A673 (cell line): ENCODE measurements around the gene KRTAP9-8. TPM values are rescaled to one million over a fixed set of nuclear protein-coding genes. Genes with fewer than 3 reads are reported as not detected.
"Not testable (repeated sequence)": the region's sequence is repeated elsewhere in the genome, so short reads cannot be mapped to it uniquely, and the experiment has no call there.

ENCODE experiments used
- BruUV-seq: library from RNA; stranded (reverse); fragments of 400-500 nt; replicated peaks from 2 replicates; lab custom pipeline; 2021; lab: Mats Ljungman, UMichigan
- CTCF ChIA-PET: fragments of 300-600 bp; sonication (Branson Sonifier 250); formaldehyde crosslinking; loops from one replicate; lab custom pipeline; 2022; ENCODE audit warnings: antibody characterized with exemption; lab: Charles Lee
- POLR2A ChIA-PET: fragments of 300-600 bp; sonication (Branson Sonifier 250); formaldehyde crosslinking; loops from one replicate; lab custom pipeline; 2022; ENCODE audit warnings: antibody characterized with exemption; ENCODE audit not compliant: low non-redundant PET; lab: Charles Lee
- DNase-seq: peaks from one replicate; pipeline ENCODE4 v3.0.0-alpha.2; 2015; ENCODE audit warnings: low spot score
- H3K27ac ChIP-seq: fragments of 200-600 bp; sonication (generic); 2 replicates; pipeline ENCODE4 v1.5.1; 2016; ENCODE audit warnings: mixed run types, low read depth, mild to moderate bottlenecking, mixed read lengths, antibody characterized with exemption, low read length; ENCODE audit not compliant: poor library complexity, severe bottlenecking
- H3K27me3 ChIP-seq: fragments of 200-600 bp; sonication (generic); replicated peaks from 2 replicates; pipeline ENCODE4 v1.6.1; 2017; ENCODE audit warnings: mixed run types, low read depth, mild to moderate bottlenecking, mixed read lengths, antibody characterized with exemption, low read length; ENCODE audit not compliant: insufficient read depth, poor library complexity
- H3K36me3 ChIP-seq: fragments of 200-600 bp; sonication (generic); 2 replicates; pipeline ENCODE4 v1.6.1; 2016; ENCODE audit warnings: mixed run types, mild to moderate bottlenecking, mixed read lengths, antibody characterized with exemption, low read length; ENCODE audit not compliant: insufficient read depth, poor library complexity, severe bottlenecking
- H3K4me1 ChIP-seq: fragments of 200-600 bp; sonication (generic); 2 replicates; pipeline ENCODE4 v1.6.1; 2017; ENCODE audit warnings: mixed run types, mild to moderate bottlenecking, mixed read lengths, antibody characterized with exemption, low read length; ENCODE audit not compliant: insufficient read depth, poor library complexity, severe bottlenecking
- H3K4me3 ChIP-seq: fragments of 200-600 bp; sonication (generic); 2 replicates; pipeline ENCODE4 v1.5.1; 2016; ENCODE audit warnings: low read depth, mixed run types, mild to moderate bottlenecking, mixed read lengths, low read length; ENCODE audit not compliant: poor library complexity, severe bottlenecking
- H3K9me3 ChIP-seq: fragments of 200-600 bp; sonication (generic); 2 replicates; pipeline ENCODE4 v1.6.1; 2016; ENCODE audit warnings: mixed run types, low read depth, mild to moderate bottlenecking, mixed read lengths, antibody characterized with exemption, low read length; ENCODE audit not compliant: poor library complexity, severe bottlenecking
- EZH2 ChIP-seq: fragments of 200-600 bp; sonication (generic); IDR thresholded peaks from 2 replicates; pipeline ENCODE4 v1.6.1; 2017; ENCODE audit warnings: borderline replicate concordance, low read depth, mild to moderate bottlenecking, mixed read lengths, antibody characterized with exemption, low read length; ENCODE audit not compliant: poor library complexity, severe bottlenecking
- intact Hi-C: fragments of 100-400 bp; cut with micrococcal nuclease; formaldehyde crosslinking; loops from one replicate; pipeline ENCODE4 v1.10.0; 2022; ENCODE audit not compliant: unreplicated experiment
- total RNA-seq: library from RNA; stranded (reverse); gene quantifications from 2 replicates; pipeline ENCODE4 v1.2.3, GENCODE V29; 2021
- TF ChIP-seq, protein P1 (sequence below): fragments of 300-800, 200-600 bp; sonication (generic); conservative IDR thresholded peaks from 2 replicates; pipeline ENCODE4 v1.5.1; 2017; ENCODE audit warnings: low read depth, mild to moderate bottlenecking, antibody characterized with exemption, low read length, moderate library complexity, mixed read lengths

Gene KRTAP9-8
- total RNA-seq, 1 experiment from 2014 or later, result not detected

DNA sequence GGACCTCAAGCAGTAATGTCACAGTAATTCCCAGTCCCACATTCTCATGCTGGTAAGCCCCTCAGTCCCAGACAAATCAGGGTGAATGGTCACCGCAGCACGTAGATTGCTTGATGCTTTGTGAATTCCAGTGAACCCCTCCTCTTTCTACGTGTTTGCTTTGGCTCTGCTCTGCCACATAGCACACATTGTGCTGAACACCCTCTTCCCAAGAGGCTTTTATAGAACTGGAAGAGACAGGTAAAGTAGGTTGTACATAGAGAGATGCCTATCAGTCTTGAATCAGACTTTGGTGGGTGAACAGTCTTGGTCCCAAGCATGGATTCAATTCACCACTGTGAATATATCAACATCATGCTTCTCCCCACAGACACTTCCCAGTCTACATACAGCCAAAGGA is 26.8 kb downstream of the KRTAP9-8 start:
- CTCF ChIA-PET, result no interaction called here
- H3K27me3 ChIP-seq, result no peaks in the 10 kb centered on the region
- DNase-seq, result no peak
- POLR2A ChIA-PET, result no interaction called here
- TF ChIP-seq EZH2, result no peak
- TF ChIP-seq, protein P1, sequence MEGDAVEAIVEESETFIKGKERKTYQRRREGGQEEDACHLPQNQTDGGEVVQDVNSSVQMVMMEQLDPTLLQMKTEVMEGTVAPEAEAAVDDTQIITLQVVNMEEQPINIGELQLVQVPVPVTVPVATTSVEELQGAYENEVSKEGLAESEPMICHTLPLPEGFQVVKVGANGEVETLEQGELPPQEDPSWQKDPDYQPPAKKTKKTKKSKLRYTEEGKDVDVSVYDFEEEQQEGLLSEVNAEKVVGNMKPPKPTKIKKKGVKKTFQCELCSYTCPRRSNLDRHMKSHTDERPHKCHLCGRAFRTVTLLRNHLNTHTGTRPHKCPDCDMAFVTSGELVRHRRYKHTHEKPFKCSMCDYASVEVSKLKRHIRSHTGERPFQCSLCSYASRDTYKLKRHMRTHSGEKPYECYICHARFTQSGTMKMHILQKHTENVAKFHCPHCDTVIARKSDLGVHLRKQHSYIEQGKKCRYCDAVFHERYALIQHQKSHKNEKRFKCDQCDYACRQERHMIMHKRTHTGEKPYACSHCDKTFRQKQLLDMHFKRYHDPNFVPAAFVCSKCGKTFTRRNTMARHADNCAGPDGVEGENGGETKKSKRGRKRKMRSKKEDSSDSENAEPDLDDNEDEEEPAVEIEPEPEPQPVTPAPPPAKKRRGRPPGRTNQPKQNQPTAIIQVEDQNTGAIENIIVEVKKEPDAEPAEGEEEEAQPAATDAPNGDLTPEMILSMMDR, result no peak
- intact Hi-C loops, result no loop called here
- no peak overlapping the region for H3K27ac ChIP-seq
- H3K36me3 ChIP-seq, result no peaks in the 10 kb centered on the region
- no TSS peak for BruUV-seq
- H3K9me3 ChIP-seq, result no peaks in the 10 kb centered on the region
- no peaks in the 10 kb centered on the region for H3K4me1 ChIP-seq
- H3K4me3 ChIP-seq, result no peak overlapping the region

DNA sequence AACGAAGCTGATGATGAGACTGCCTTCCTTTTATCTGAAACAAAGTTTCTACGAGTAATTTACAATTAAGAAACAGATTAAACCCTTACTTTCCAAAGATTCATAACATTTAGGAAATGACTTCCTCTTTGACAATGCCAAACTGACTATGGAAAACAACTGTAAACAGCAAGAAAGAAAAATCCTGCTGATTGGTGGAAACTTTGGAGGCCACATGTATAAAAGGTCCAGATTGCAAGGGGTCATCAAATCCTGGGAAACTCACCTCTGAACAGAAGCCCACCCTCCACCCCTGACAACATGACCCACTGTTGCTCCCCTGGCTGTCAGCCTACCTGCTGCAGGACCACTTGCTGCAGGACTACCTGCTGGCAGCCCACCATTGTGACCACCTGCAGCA is 27.3 kb downstream of the KRTAP9-8 start, which contains the start of gene KRTAP9-6:
TSS of gene KRTAP9-6 (plus strand) at position 301 of the 400 bp plus-strand sequence. CDS start at position 301, 0 bp downstream.
- TF ChIP-seq, protein P1, result no peak
- TF ChIP-seq EZH2, result no peak
- Histone ChIP-seq H3K4me3 (no peak within 1 kb of the TSS), H3K27me3 (no peaks in the 10 kb centered on the region), H3K4me1 (no peaks in the 10 kb centered on the region), H3K36me3 (no peaks in the 10 kb centered on the region), H3K27ac (no peak within 1 kb of the TSS), H3K9me3 (no peaks in the 10 kb centered on the region)
- intact Hi-C loops, result no loop called here
- no TSS peak for BruUV-seq
- no peak for DNase-seq
- ChIA-PET CTCF (no interaction called here), POLR2A (no interaction called here)

DNA sequence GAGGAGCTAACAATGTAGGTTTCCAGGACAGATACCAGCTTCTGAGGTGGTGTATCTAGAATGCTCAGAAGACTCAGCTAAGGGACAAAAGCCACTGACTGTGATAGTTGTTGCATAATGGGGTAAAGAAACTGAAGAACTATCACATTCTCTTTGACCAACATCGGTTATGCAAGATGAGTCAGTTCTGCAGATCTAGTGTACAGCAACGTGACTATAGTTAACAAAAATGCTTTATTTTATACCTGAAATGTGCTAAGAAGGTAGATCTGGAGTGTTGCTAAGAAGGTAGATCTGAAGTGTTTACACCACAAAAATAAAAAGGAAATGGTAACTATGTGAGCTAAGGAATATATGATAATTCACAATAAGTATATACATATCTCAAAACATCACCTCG is 29.9 kb downstream of the KRTAP9-8 start:
- Histone ChIP-seq H3K4me1 (no peaks in the 10 kb centered on the region), H3K27me3 (no peaks in the 10 kb centered on the region), H3K4me3 (no peak overlapping the region), H3K36me3 (no peaks in the 10 kb centered on the region), H3K9me3 (no peaks in the 10 kb centered on the region), H3K27ac (no peak overlapping the region)
- DNase-seq, result no peak
- CTCF ChIA-PET, result no interaction called here
- intact Hi-C loops, result no loop called here
- POLR2A ChIA-PET, result no interaction called here
- BruUV-seq, result no TSS peak
- TF ChIP-seq, protein P1, result no peak
- TF ChIP-seq EZH2, result no peak

DNA sequence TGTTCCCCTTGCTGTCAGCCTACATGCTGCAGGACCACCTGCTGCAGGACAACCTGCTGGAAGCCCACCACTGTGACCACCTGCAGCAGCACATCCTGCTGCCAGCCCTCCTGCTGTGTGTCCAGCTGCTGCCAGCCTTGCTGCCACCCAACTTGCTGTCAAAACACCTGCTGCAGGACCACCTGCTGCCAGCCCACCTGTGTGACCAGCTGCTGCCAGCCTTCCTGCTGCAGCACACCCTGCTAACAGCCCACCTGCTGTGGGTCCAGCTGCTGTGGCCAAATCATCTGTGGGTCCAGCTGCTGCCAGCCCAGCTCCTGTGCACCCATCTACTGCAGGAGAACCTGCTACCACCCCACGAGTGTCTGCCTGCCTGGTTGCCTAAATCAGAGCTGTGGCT is 33.5 kb downstream of the KRTAP9-8 start:
- intact Hi-C loops, result not testable (repeated sequence)

More for the DNA sequence above, 33.5 kb downstream of the KRTAP9-8 start:
- H3K36me3 ChIP-seq, BruUV-seq, POLR2A ChIA-PET, H3K27me3 ChIP-seq, DNase-seq, H3K4me1 ChIP-seq, H3K27ac ChIP-seq, H3K9me3 ChIP-seq, H3K4me3 ChIP-seq, CTCF ChIA-PET: not testable (repeated sequence)
